Measurements from ENCODE around the gene PPP2R3A.

DNA sequence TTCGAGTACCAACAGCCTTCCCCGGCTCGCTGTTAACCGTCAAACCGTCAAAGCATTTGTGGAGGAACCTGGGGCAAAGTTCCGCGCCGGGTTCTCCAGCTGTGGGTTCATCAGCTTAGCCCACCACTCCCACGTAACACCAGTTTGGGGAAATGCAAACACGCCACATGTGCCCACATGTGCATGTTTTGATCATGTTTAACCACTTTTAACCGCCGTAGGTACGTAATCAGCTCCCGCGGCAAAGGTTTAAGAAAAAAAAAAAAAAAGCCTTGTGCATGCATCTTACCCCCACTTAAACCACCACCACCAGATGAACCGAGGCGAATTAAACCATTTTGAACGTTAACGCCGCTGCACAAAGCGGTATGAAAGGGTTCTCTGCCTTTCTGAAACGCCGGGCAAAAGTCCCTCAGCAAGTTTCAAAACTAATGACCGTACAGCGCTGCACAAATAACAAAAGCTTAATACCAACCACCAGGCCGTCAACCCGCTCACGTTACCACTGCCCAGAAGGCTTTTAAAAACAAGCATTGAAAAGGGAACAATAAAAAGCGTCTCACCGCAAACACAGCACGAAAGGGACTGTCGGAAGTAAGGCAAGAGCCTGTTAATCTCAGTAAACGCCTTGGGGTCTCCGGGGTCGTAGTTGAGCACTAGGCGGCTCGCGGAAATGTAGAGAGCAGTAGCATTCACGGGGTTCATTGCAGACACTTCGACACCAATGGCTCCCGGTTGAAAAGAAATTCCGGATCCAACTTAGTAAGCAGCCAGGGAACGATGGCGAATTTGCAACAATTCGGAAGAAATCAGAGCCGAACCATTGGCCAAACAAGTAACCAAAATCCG lies 229.1 kb downstream of the PPP2R3A start:
- TF ChIP-seq EP300 (IDR thresholded peaks at IDR 0.05; ENCODE audit: borderline replicate concordance): no peak
- TF ChIP-seq NFIC (IDR thresholded peaks at IDR 0.05): no peak
- no peak for TF ChIP-seq REST (IDR thresholded peaks at IDR 0.05; ENCODE audit: low read depth)
- no peak for TF ChIP-seq TEAD4 (IDR thresholded peaks at IDR 0.05)
- TF ChIP-seq RAD21 (IDR thresholded peaks at IDR 0.05; ENCODE audit: low read depth): no peak
- TF ChIP-seq YY1 (IDR thresholded peaks at IDR 0.05; ENCODE audit: low read depth): no peak
- TF ChIP-seq TAF1 (IDR thresholded peaks at IDR 0.05; ENCODE audit: low read depth): no peak
- TF ChIP-seq CREB1 (IDR thresholded peaks at IDR 0.05; ENCODE audit: low read depth): no peak
- TF ChIP-seq FOXM1 (IDR thresholded peaks at IDR 0.05; ENCODE audit: borderline replicate concordance, low read depth): no peak
- no peak for TF ChIP-seq CEBPB (IDR thresholded peaks at IDR 0.05)
- TF ChIP-seq MAX (IDR thresholded peaks at IDR 0.05): no peak

Data from Ishikawa (cell line).